Measurements from ENCODE around the gene PDLIM4. TPM values are rescaled to one million over a fixed set of nuclear protein-coding genes. Genes with fewer than 3 reads are reported as not detected.

Gene PDLIM4
- polyA plus RNA-seq, 1 donor (not counting 4 experiments of a cell fraction or from before 2014, with no cell fraction given): 38.3 TPM

- H3K9ac ChIP-seq (ENCODE audit: control insufficient read depth, extremely low read depth, insufficient read depth, low read length): no peak overlapping the region
- no peak overlapping the region for H3K4me3 ChIP-seq (ENCODE audit: control insufficient read depth in 2 of 3, extremely low read depth in 1 of 3, insufficient read depth in 2 of 3, low read depth in 1 of 3, low read length in 3 of 3)
- H3K4me2 ChIP-seq (ENCODE audit: control insufficient read depth, extremely low read depth, insufficient read depth, low read depth, low read length): no peak overlapping the region
- DNase-seq (ENCODE audit: low read depth, low spot score): no peak
- no peak overlapping the region for H3K27ac ChIP-seq (ENCODE audit: control insufficient read depth, insufficient read depth, low read length)
- no peaks in the 10 kb centered on the region for H3K9me1 ChIP-seq (ENCODE audit: control insufficient read depth, extremely low read depth, insufficient read depth, low read length)
- dilution Hi-C loops (cut with MboI; ENCODE audit: extremely low pct_ligation_motif_present, low sequenced_read_pairs): no loop called here
- H3K4me1 ChIP-seq (ENCODE audit: control insufficient read depth, extremely low read depth, insufficient read depth, low read length): peaks cover 6% of the 10 kb centered on the region
- H2AFZ ChIP-seq (ENCODE audit: control insufficient read depth, low read length): no peak overlapping the region
- H3K27me3 ChIP-seq (ENCODE audit: control insufficient read depth, extremely low read depth, insufficient read depth, low read length): no peaks in the 10 kb centered on the region
- no peaks in the 10 kb centered on the region for H3K36me3 ChIP-seq (ENCODE audit: control insufficient read depth in 2 of 2, extremely low read depth in 1 of 2, insufficient read depth in 2 of 2, low read length in 2 of 2)
- TF ChIP-seq CTCF (optimal IDR thresholded peaks at IDR 0.05 in 1 of 3, IDR thresholded peaks at IDR 0.05 in 1 of 3, conservative IDR thresholded peaks at IDR 0.05 in 1 of 3; ENCODE audit: extremely low read depth in 1 of 3, insufficient read depth in 2 of 3, low read length in 3 of 3) (no peak), EZH2 (IDR thresholded peaks at IDR 0.05; ENCODE audit: low read length) (no peak)
- no peaks in the 10 kb centered on the region for H3K9me3 ChIP-seq (ENCODE audit: control insufficient read depth, low read depth, low read length)
- H4K20me1 ChIP-seq (ENCODE audit: control insufficient read depth, extremely low read depth, insufficient read depth, low read length): no peaks in the 10 kb centered on the region
- H3K79me2 ChIP-seq (ENCODE audit: control insufficient read depth, insufficient read depth, low read length): no peaks in the 10 kb centered on the region
- no peak for FAIRE-seq
Observed at GRCh38 chr5:132238901-132239500, 18.5 kb upstream of the PDLIM4 start.

- TF ChIP-seq EZH2 (IDR thresholded peaks at IDR 0.05; ENCODE audit: low read length): no peak
- no peak for TF ChIP-seq CTCF (optimal IDR thresholded peaks at IDR 0.05 in 1 of 3, IDR thresholded peaks at IDR 0.05 in 1 of 3, conservative IDR thresholded peaks at IDR 0.05 in 1 of 3; ENCODE audit: extremely low read depth in 1 of 3, insufficient read depth in 2 of 3, low read length in 3 of 3)
- no peak for DNase-seq (ENCODE audit: low read depth, low spot score)
Observed at GRCh38 chr5:132239776-132240175, 17.7 kb upstream of the PDLIM4 start.

More at GRCh38 chr5:132239776-132240175, 17.7 kb upstream of the PDLIM4 start:
- Histone ChIP-seq H3K27me3 (ENCODE audit: control insufficient read depth, extremely low read depth, insufficient read depth, low read length) (no peaks in the 10 kb centered on the region), H3K4me2 (ENCODE audit: control insufficient read depth, extremely low read depth, insufficient read depth, low read depth, low read length) (no peak overlapping the region), H2AFZ (ENCODE audit: control insufficient read depth, low read length) (no peak overlapping the region), H3K9me1 (ENCODE audit: control insufficient read depth, extremely low read depth, insufficient read depth, low read length) (no peaks in the 10 kb centered on the region), H3K4me1 (ENCODE audit: control insufficient read depth, extremely low read depth, insufficient read depth, low read length) (peaks cover 3% of the 10 kb centered on the region), H3K4me3 (ENCODE audit: control insufficient read depth in 2 of 3, extremely low read depth in 1 of 3, insufficient read depth in 2 of 3, low read depth in 1 of 3, low read length in 3 of 3) (no peak overlapping the region), H3K36me3 (ENCODE audit: control insufficient read depth in 2 of 2, extremely low read depth in 1 of 2, insufficient read depth in 2 of 2, low read length in 2 of 2) (no peaks in the 10 kb centered on the region), H3K9ac (ENCODE audit: control insufficient read depth, extremely low read depth, insufficient read depth, low read length) (no peak overlapping the region), H3K27ac (ENCODE audit: control insufficient read depth, insufficient read depth, low read length) (no peak overlapping the region), H3K9me3 (ENCODE audit: control insufficient read depth, low read depth, low read length) (no peaks in the 10 kb centered on the region), H4K20me1 (ENCODE audit: control insufficient read depth, extremely low read depth, insufficient read depth, low read length) (no peaks in the 10 kb centered on the region), H3K79me2 (ENCODE audit: control insufficient read depth, insufficient read depth, low read length) (no peaks in the 10 kb centered on the region)
- dilution Hi-C loops (cut with MboI; ENCODE audit: extremely low pct_ligation_motif_present, low sequenced_read_pairs): no loop called here
- FAIRE-seq: no peak

Data from keratinocyte (primary cell).